K562 (cell line): ENCODE measurements around the gene UGT2A1. TPM values are rescaled to one million over a fixed set of nuclear protein-coding genes. Genes with fewer than 3 reads are reported as not detected.

Experiments used
- ATAC-seq: fragments of 200-7000 bp; cut with Tn5 transposase; 3 replicates; pipeline ENCODE4 v1.9.1; 2020; ENCODE audit warnings: moderate library complexity
- BruUV-seq: library from RNA; stranded (reverse); fragments of 400-500 nt; replicated peaks from 2 replicates; lab custom pipeline; 2021; lab: Mats Ljungman, UMichigan
- CTCF ChIA-PET: fragments of 300-600 bp; formaldehyde crosslinking; extraction: SDS; loops from one replicate; lab custom pipeline; 2021; ENCODE audit warnings: low intra/inter-chr PET ratio; lab: Yijun Ruan, JAX
- POLR2A ChIA-PET: fragments of 300-600, 350-650 bp; sonication (Branson Sonifier 250); formaldehyde crosslinking; extraction: SDS; loops from one replicate; lab custom pipeline; 2021; ENCODE audit warnings: antibody characterized with exemption, inconsistent platforms; lab: Yijun Ruan, JAX
- DNase-seq, 4 experiments: peaks; one replicate each; pipeline versions ENCODE4 v3.0.0 to v3.0.0-alpha.2; 2011 to 2018; ENCODE audit warnings: low spot score in 3 of 4, mixed read lengths in 3 of 4; ENCODE audit errors: extremely low read depth in 1 of 4
- FAIRE-seq: peaks from 2 replicates; lab custom pipeline; 2011; peaks lifted over from hg19 to GRCh38; lab: Jason Lieb, UNC
- H2AFZ ChIP-seq: 2 replicates; pipeline ENCODE4 v1.6.0; 2011; ENCODE audit warnings: low read depth, low read length, control low read depth, inconsistent platforms
- H3K27ac ChIP-seq: fragments of 200-600 bp; 3 replicates; pipeline ENCODE4 v1.8.0; 2011; ENCODE audit warnings: low read depth, mild to moderate bottlenecking, control low read depth, inconsistent platforms, low read length, moderate library complexity, mixed read lengths; ENCODE audit errors: extremely low read depth
- H3K27me3 ChIP-seq, 2 experiments: fragments of 300-600 bp in 1 of 2; 2 replicates in 1 of 2; 3 replicates in 1 of 2; pipeline versions ENCODE4 v1.6.0 to v1.8.0; 2011; ENCODE audit warnings: inconsistent platforms in 2 of 2, low read length in 2 of 2, mild to moderate bottlenecking in 1 of 2, mixed read lengths in 1 of 2, moderate library complexity in 1 of 2; ENCODE audit not compliant: control insufficient read depth in 2 of 2, insufficient read depth in 2 of 2
- H3K36me3 ChIP-seq: fragments of 300-600 bp; 3 replicates; pipeline ENCODE4 v1.8.0; 2011; ENCODE audit warnings: mild to moderate bottlenecking, low read length, inconsistent platforms; ENCODE audit not compliant: control insufficient read depth, insufficient read depth
- H3K4me1 ChIP-seq, 2 experiments: fragments of 200-600 bp in 1 of 2; replicated peaks in 1 of 2; 2 replicates in 1 of 2; 3 replicates in 1 of 2; pipeline versions ENCODE4 v1.5.1 to v1.8.0; 2011; ENCODE audit warnings: inconsistent platforms in 2 of 2, low read length in 2 of 2, mild to moderate bottlenecking in 1 of 2, mixed read lengths in 1 of 2, moderate library complexity in 1 of 2; ENCODE audit not compliant: control insufficient read depth in 2 of 2, insufficient read depth in 2 of 2
- H3K4me2 ChIP-seq: 2 replicates; pipeline ENCODE4 v1.6.1; 2011; ENCODE audit warnings: low read length, control low read depth, inconsistent platforms, mixed read lengths; ENCODE audit not compliant: insufficient read depth
- H3K4me3 ChIP-seq: fragments of 200-600 bp; sonication (generic), shearing (Covaris generic); 2 replicates; pipeline ENCODE4 v1.5.1; 2016; ENCODE audit warnings: control low read depth, inconsistent platforms
- H3K79me2 ChIP-seq: fragments of 200-600 bp; 3 replicates; pipeline ENCODE4 v1.8.0; 2011; ENCODE audit warnings: low read length, inconsistent platforms; ENCODE audit not compliant: control insufficient read depth, insufficient read depth
- H3K9ac ChIP-seq, 2 experiments: 2 replicates each; pipeline versions ENCODE4 v1.6.0 to v1.6.1; 2011; ENCODE audit warnings: low read depth in 2 of 2, low read length in 2 of 2, control low read depth in 1 of 2, inconsistent platforms in 1 of 2, mild to moderate bottlenecking in 1 of 2, mixed read lengths in 1 of 2; ENCODE audit not compliant: insufficient read depth in 1 of 2
- H3K9me1 ChIP-seq: one replicate; pipeline ENCODE4 v1.6.0; 2011; ENCODE audit warnings: inconsistent platforms, mild to moderate bottlenecking, low read length, moderate library complexity; ENCODE audit not compliant: control insufficient read depth, insufficient read depth
- H3K9me3 ChIP-seq: replicated peaks from 2 replicates; pipeline ENCODE4 v1.5.1; 2011; ENCODE audit warnings: low read depth, low read length, inconsistent platforms; ENCODE audit not compliant: control insufficient read depth, insufficient read depth
- H4K20me1 ChIP-seq: replicated peaks from 2 replicates; pipeline ENCODE4 v1.6.1; 2011; ENCODE audit warnings: low read length, inconsistent platforms, mixed read lengths; ENCODE audit not compliant: control insufficient read depth, insufficient read depth
- CCAR2 ChIP-seq: fragments of 200-400 bp; formaldehyde crosslinking; IDR thresholded peaks from 2 replicates; pipeline ENCODE4 v1.6.1; 2017; ENCODE audit warnings: mild to moderate bottlenecking, low read depth, low read length
- CTCFL ChIP-seq: IDR thresholded peaks from 2 replicates; pipeline ENCODE4 v1.6.1; 2011; ENCODE audit warnings: borderline replicate concordance, low read depth, mild to moderate bottlenecking, moderate library complexity, low read length; ENCODE audit not compliant: insufficient read depth, poor library complexity, severe bottlenecking
- DNMT1 ChIP-seq: fragments of 450-650 bp; IDR thresholded peaks from 2 replicates; pipeline ENCODE4 v1.6.1; 2016; ENCODE audit warnings: antibody characterized with exemption, mild to moderate bottlenecking
- MBD2 ChIP-seq: sonication (generic); IDR thresholded peaks from 2 replicates; pipeline ENCODE4 v1.6.1; 2016; ENCODE audit warnings: low read depth, borderline replicate concordance
- MYC ChIP-seq, 2 experiments: fragments of 250-450 bp in 1 of 2; sonication (Bioruptor Pico) in 1 of 2; IDR thresholded peaks; 2 replicates each; pipeline versions ENCODE4 v1.5.1 to v1.6.1; 2012 to 2021; ENCODE audit warnings: low read depth in 2 of 2, borderline replicate concordance in 1 of 2, improper control_type of control experiment in 1 of 2, low read length in 1 of 2, mild to moderate bottlenecking in 1 of 2, moderate library complexity in 1 of 2
- NELFE ChIP-seq: IDR thresholded peaks from 2 replicates; pipeline ENCODE4 v1.6.1; 2011; ENCODE audit warnings: mild to moderate bottlenecking; ENCODE audit not compliant: insufficient read depth, insufficient read length
- SAP30 ChIP-seq: fragments of 200-600 bp; sonication (generic); IDR thresholded peaks from 2 replicates; pipeline ENCODE4 v1.6.1; 2012; ENCODE audit warnings: borderline replicate concordance, low read depth, mild to moderate bottlenecking, moderate library complexity, low read length, control low read depth, inconsistent platforms; ENCODE audit not compliant: insufficient read depth, poor library complexity, severe bottlenecking
- ZBTB26 ChIP-seq: fragments of 450-650 bp; formaldehyde crosslinking; IDR thresholded peaks from 2 replicates; pipeline ENCODE4 v1.4.0; 2022; ENCODE audit warnings: missing genetic modification characterization
- ZEB2 ChIP-seq: fragments of 450-650 bp; IDR thresholded peaks from 2 replicates; pipeline ENCODE4 v1.6.1; 2016
- ZNF764 ChIP-seq: fragments of 250-450 bp; sonication (Bioruptor Pico); IDR thresholded peaks from 2 replicates; pipeline ENCODE4 v1.4.0; 2020; ENCODE audit warnings: low read depth, mild to moderate bottlenecking, moderate library complexity
- WGBS: fragments of 100-300 bp; shearing (Covaris generic); methylation state at CpG from one replicate; pipeline ENCODE4 v1.1.6; 2016; ENCODE audit warnings: low coverage, mixed read lengths; ENCODE audit not compliant: insufficient coverage; ENCODE audit errors: missing lambda C conversion rate; 5-methylcytosine and 5-hydroxymethylcytosine counted together
- in situ Hi-C: fragments of 300-500 bp; cut with MboI; formaldehyde crosslinking; loops from 4 replicates; pipeline ENCODE4 v1.15.0; 2018; ENCODE audit warnings: inconsistent platforms, mixed read lengths
- intact Hi-C: fragments of 100-400 bp; cut with micrococcal nuclease; formaldehyde crosslinking; loops from 2 replicates; pipeline ENCODE4 v1.14.2; 2022
- polyA plus RNA-seq, 8 experiments: library from polyadenylated mRNA; depleted of rRNA in 4 of 8; stranded (reverse) in 5 of 8; unstranded in 3 of 8; fragments of >200 nt; fragmentation: Nextera tagmentation in 2 of 8; fragmentation: Illumina TruSeq in 1 of 8; extraction: Ambion mirVana in 2 of 8; extraction: Trizol in 1 of 8; gene quantifications; 2 replicates each; pipeline versions ENCODE4 v1.2.1 to v1.2.3, GENCODE V29; 2011 to 2014; ENCODE audit warnings: inconsistent platforms in 1 of 8, missing spikeins in 1 of 8
- total RNA-seq, 7 experiments: library from RNA; depleted of rRNA in 6 of 7; stranded (reverse); fragments of >200 nt in 6 of 7; fragmentation: Illumina TruSeq in 2 of 7; extraction: Trizol in 2 of 7; gene quantifications; 2 replicates each; pipeline versions ENCODE4 v1.2.1 to v1.2.3, GENCODE V29; 2011 to 2021; ENCODE audit warnings: low replicate concordance in 1 of 7

The UGT2A1 gene
- total and polyA plus RNA-seq, 9 of the 15 experiments (the other 6 are each of a cell fraction or from before 2014, with no cell fraction given): 0.03 TPM; not detected in 8

- WGBS: 0% methylated on average over 1 of the region's 1 CpG
- DNase-seq (no peak), ATAC-seq (no peak), FAIRE-seq (no peak)
- Histone ChIP-seq H3K4me3 (no peak overlapping the region), H3K36me3 (no peaks in the 10 kb centered on the region), H3K9me1 (no peaks in the 10 kb centered on the region), H3K4me1 (no peaks in the 10 kb centered on the region), H2AFZ (no peak overlapping the region), H3K9me3 (0 out of 2 replicates have a peak, but pooled peaks cover 3% of the 10 kb centered on the region), H3K27ac (no peak overlapping the region), H3K27me3 (no peaks in the 10 kb centered on the region), H3K79me2 (no peaks in the 10 kb centered on the region), H3K9ac (no peak overlapping the region), H4K20me1 (no peaks in the 10 kb centered on the region), H3K4me2 (no peak overlapping the region)
- no TSS peak for BruUV-seq
- ChIA-PET CTCF (no interaction called here), POLR2A (no interaction called here)
- no peak for TF ChIP-seq CCAR2
- no peak for TF ChIP-seq SAP30
- no peak for TF ChIP-seq CTCFL
- TF ChIP-seq MBD2: no peak
- no peak for TF ChIP-seq MYC (IDR thresholded peaks at IDR 0.05; ENCODE audit: low read depth, low read length)
- TF ChIP-seq MYC (CRISPR knock-in tag; IDR thresholded peaks at IDR 0.05; ENCODE audit: borderline replicate concordance, low read depth): no peak
- no peak for TF ChIP-seq ZEB2
- TF ChIP-seq ZNF764: no peak
- TF ChIP-seq DNMT1: no peak
- TF ChIP-seq NELFE: no peak
- TF ChIP-seq ZBTB26 (CRISPR knock-in tag): no peak
- in situ Hi-C loops (no loop called here), intact Hi-C loops (no loop called here)
These were observed 63.2 kb downstream of the UGT2A1 start for GRCh38 chr4:69589884-69590283.
